BLaER1 (cell line): ENCODE data around the gene PPIL6.

Experiments
- H3K27ac ChIP-seq: shearing (Covaris generic); formaldehyde crosslinking; 2 replicates; pipeline ENCODE4 v1.8.1; 2022
- H3K27me3 ChIP-seq: shearing (Covaris generic); formaldehyde crosslinking; 2 replicates; pipeline ENCODE4 v1.8.1; 2022
- H3K36me3 ChIP-seq: shearing (Covaris generic); formaldehyde crosslinking; 2 replicates; pipeline ENCODE4 v1.8.1; 2022
- H3K4me1 ChIP-seq: shearing (Covaris generic); formaldehyde crosslinking; 2 replicates; pipeline ENCODE4 v1.8.1; 2022
- H3K4me2 ChIP-seq: shearing (Covaris generic); formaldehyde crosslinking; 2 replicates; pipeline ENCODE4 v1.8.1; 2022
- H3K4me3 ChIP-seq: shearing (Covaris generic); formaldehyde crosslinking; 2 replicates; pipeline ENCODE4 v1.8.1; 2022
- H3K9ac ChIP-seq: shearing (Covaris generic); formaldehyde crosslinking; 2 replicates; pipeline ENCODE4 v1.8.1; 2022
- H3K9me3 ChIP-seq: shearing (Covaris generic); formaldehyde crosslinking; 2 replicates; pipeline ENCODE4 v1.8.1; 2022
- H4K20me1 ChIP-seq: shearing (Covaris generic); formaldehyde crosslinking; 2 replicates; pipeline ENCODE4 v1.8.1; 2022
- Cebpa-rat ChIP-seq: shearing (Covaris generic); IDR thresholded peaks from 2 replicates; pipeline ENCODE4 v1.8.1; 2022

PPIL6 gene

DNA sequence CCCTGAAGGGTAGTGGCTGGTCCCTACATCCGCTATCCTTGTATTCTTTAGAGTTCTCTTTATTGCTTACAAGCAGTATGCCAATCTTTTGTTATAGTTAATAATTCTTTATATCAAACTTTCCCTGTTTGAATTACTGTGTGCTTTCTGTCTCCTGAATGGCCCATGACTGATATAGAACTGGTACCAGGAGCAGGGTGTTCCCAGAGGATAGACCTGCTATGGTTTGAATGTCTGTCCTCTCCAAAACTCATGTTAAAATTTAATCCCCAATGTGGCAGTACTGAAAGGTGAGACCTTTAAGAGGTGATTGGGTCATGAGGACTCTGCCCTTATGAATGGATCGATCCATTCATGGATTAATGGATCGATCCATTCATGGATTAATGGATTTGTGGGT is 84.2 kb downstream of the PPIL6 start:
- Histone ChIP-seq H3K4me1 (peaks cover 22% of the 10 kb centered on the region), H3K9ac (no peak overlapping the region), H3K9me3 (peaks cover 52% of the 10 kb centered on the region), H4K20me1 (no peaks in the 10 kb centered on the region), H3K36me3 (peaks cover 71% of the 10 kb centered on the region), H3K27ac (no peak overlapping the region), H3K4me3 (no peak overlapping the region), H3K27me3 (no peaks in the 10 kb centered on the region), H3K4me2 (no peak overlapping the region)
- no peak for TF ChIP-seq Cebpa-rat

DNA sequence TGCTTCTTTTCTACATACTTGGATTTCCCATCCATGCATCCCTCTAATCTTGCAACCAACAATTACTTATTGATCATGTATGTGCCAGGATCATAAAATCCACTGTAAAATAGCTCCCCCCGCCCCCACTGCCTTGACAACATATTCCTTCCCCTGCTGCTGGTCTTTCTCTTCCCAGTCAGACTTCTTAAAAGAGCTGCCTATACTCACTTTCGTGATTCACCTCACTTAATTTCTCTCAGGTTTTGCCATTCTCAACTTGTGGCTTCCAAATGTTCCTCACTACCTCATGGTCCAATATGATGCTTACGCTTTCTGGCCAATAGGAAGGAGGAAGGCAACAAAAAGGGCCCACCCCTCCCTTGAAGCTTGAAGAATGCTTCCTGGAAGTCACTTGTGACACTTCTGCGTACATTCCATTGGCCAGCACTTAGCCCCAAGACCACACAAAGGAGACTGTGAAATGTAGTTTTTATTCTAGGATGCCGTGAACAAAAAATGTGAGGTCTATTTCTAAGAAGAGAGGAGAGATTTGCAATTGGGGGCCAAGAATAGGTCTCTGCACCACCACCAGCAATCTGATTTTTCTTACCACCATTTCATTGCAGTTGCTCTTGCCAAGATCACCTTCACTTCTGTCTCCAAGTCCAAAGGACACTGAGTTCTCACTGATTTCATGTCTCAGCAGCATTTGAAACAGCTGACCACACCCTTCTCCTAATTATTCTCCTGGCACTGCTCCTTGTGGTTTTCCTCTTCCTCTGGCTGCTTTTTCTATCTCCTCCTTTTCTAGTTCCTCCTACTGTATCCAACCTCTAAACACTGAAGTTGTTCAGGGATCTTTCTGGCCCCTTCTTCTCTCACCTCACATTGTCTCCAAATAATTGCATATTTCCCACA is 88.9 kb downstream of the PPIL6 start:
- Histone ChIP-seq H3K4me3 (no peak overlapping the region), H3K27ac (no peak overlapping the region), H4K20me1 (no peaks in the 10 kb centered on the region), H3K9ac (no peak overlapping the region), H3K36me3 (peaks cover 25% of the 10 kb centered on the region), H3K4me2 (peak overlapping the region; percentile 62), H3K27me3 (no peaks in the 10 kb centered on the region), H3K4me1 (peaks cover 23% of the 10 kb centered on the region), H3K9me3 (peaks cover 8% of the 10 kb centered on the region)
- TF ChIP-seq Cebpa-rat: no peak

DNA sequence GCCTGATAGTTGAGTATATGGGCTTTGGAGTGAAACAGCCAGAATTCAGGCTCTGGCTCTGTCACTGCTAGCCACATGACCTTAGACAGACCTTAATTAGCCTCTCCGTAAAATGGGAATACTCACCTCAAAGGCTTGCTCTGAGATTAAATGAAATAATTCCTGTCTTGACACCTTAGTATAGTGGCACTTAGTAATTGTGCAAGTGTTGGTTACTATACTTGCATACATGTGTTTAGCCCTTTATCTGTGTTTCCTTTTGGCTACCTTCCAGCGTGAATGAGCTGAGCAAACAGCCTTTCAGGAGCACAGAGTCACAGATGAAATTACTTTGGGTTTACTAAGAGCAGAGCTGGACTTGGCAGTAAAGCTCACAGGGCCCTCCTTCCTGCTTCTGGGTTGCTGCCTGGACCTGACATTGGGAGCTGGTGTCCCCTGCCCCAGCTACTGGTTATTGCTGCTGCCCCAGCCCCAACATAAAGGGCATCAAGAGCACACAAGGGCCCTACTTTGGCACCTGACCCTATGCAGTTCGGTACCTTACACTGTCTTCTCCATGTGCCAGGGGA is 90.9 kb downstream of the PPIL6 start:
- Histone ChIP-seq H3K9me3 (no peaks in the 10 kb centered on the region), H3K36me3 (peaks cover 10% of the 10 kb centered on the region; the same call in 1 of the 2 replicates), H3K27ac (no peak overlapping the region), H3K27me3 (no peaks in the 10 kb centered on the region), H3K4me1 (peaks cover 28% of the 10 kb centered on the region), H3K4me2 (no peak overlapping the region), H3K4me3 (no peak overlapping the region), H4K20me1 (no peaks in the 10 kb centered on the region), H3K9ac (no peak overlapping the region)
- no peak for TF ChIP-seq Cebpa-rat

DNA sequence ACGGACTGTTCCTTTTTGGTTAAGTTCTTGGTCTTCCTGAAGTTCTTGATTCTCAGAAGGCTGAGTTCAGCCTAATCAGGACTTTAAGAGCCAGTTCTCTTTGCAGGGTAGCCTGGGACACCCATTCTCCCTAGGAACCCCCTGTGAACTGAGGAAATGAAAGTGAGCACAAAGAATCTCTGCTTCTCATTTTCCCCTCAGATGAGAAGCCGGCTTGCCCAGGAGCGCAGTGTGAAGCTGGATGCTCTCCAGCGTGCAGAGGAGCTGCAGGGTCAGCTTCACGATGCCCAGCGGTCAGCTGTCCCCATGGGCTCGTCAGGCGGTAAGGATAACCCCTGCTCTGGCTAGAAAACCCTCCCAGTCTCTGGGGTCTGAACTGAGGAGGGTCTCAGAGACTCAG is 92.2 kb downstream of the PPIL6 start:
- H3K9me3 ChIP-seq: no peaks in the 10 kb centered on the region
- TF ChIP-seq Cebpa-rat: no peak
- no peaks in the 10 kb centered on the region for H3K27me3 ChIP-seq
- H3K27ac ChIP-seq: no peak overlapping the region
- no peak overlapping the region for H3K4me3 ChIP-seq
- peaks cover 28% of the 10 kb centered on the region for H3K4me1 ChIP-seq
- H3K36me3 ChIP-seq: no peaks in the 10 kb centered on the region
- no peak overlapping the region for H3K9ac ChIP-seq
- no peak overlapping the region for H3K4me2 ChIP-seq
- H4K20me1 ChIP-seq: no peaks in the 10 kb centered on the region

DNA sequence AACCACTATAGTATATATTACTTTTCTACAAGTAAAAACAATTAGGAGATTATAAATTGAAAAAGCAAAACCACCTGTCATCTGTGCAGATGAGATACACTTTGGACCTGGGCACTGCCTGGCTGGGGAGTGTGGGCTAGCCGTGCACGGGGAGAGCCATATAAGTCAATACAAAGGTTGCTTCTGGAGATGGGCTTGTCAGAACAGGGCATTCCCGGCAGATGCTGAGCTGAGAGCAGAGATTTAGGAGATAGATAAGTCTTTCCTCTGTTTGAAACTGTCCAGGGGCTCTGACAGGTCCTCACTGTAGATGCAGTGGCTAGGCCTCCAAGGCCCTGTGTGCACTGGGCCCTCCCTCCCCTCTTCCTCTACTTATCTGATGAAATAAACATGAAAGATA is 92.6 kb downstream of the PPIL6 start:
- H3K4me1 ChIP-seq: peaks cover 28% of the 10 kb centered on the region
- H3K9ac ChIP-seq: no peak overlapping the region
- H3K4me2 ChIP-seq: no peak overlapping the region
- no peaks in the 10 kb centered on the region for H3K36me3 ChIP-seq
- H3K27ac ChIP-seq: no peak overlapping the region
- no peak overlapping the region for H3K4me3 ChIP-seq
- no peaks in the 10 kb centered on the region for H3K9me3 ChIP-seq
- H3K27me3 ChIP-seq: no peaks in the 10 kb centered on the region
- no peaks in the 10 kb centered on the region for H4K20me1 ChIP-seq
- no peak for TF ChIP-seq Cebpa-rat

DNA sequence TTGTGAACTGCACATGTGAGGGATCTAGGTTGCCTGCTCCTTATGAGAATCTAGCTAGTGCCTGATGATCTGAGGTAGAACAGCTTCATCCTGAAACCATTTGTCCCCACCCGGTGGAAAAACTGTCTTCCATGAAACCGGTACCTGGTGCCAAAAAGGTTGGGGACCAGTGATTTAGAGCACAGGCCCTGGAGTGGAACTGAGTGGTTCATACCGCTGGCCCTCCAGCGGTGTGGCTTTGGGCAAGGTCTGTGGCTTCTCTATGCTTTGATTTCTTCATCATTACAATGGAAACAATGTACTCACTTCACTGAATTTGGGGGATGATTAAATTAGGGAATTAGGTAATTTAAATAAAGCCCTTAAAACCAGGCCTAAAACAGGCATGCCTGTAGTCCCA is 94.4 kb downstream of the PPIL6 start:
- Histone ChIP-seq H3K4me2 (no peak overlapping the region; the same call in 1 of the 2 replicates), H3K9ac (no peak overlapping the region), H4K20me1 (no peaks in the 10 kb centered on the region), H3K9me3 (no peaks in the 10 kb centered on the region), H3K27me3 (no peaks in the 10 kb centered on the region), H3K27ac (no peak overlapping the region), H3K36me3 (no peaks in the 10 kb centered on the region), H3K4me1 (peaks cover 13% of the 10 kb centered on the region; the same call in 1 of the 2 replicates), H3K4me3 (no peak overlapping the region)
- no peak for TF ChIP-seq Cebpa-rat

DNA sequence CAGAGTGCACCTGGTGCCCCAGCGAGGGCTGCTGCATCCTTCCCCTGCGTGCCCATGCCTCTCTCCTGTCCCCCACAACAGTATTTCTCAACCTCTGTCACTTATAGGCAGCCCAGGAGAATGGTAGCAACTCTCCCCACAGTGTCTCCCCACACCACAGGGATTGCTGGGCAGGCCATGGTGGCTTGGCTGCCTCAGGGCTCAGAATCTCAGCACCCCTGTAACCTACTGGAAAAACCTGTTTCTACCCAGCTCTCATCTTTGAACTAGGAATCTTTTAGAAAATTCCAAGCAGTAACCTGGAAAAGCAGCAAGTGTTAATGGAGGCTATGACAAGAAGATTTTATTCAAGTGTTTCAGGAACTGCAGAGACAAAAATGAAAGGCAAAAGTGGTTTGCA is 96.2 kb downstream of the PPIL6 start:
- H3K27me3 ChIP-seq: no peaks in the 10 kb centered on the region
- peaks cover 15% of the 10 kb centered on the region; the same call in 1 of the 2 replicates for H3K4me1 ChIP-seq
- H3K4me3 ChIP-seq: no peak overlapping the region
- H4K20me1 ChIP-seq: no peaks in the 10 kb centered on the region
- no peak overlapping the region for H3K27ac ChIP-seq
- H3K9me3 ChIP-seq: no peaks in the 10 kb centered on the region
- no peak overlapping the region for H3K9ac ChIP-seq
- TF ChIP-seq Cebpa-rat: no peak
- no peak overlapping the region for H3K4me2 ChIP-seq
- no peaks in the 10 kb centered on the region for H3K36me3 ChIP-seq

DNA sequence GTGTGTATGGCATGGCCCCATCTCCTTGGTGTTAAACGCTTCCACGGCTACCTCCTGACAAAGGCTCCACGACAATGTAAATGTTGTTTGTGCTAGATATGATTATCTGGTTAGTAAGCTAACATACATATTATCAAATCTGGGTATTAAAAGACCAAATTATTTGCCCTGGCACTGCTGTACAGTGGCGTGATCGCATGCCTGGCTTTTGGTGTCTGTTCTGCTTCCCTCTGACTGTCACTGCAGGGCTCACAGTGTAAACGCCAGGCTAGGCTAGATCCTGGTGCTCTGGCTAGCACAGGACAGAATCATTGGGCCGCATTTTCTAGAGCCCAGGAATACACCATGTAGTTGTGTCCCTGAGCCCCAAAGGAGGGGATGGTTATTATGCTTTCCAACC is 96.9 kb downstream of the PPIL6 start:
- Histone ChIP-seq H4K20me1 (no peaks in the 10 kb centered on the region), H3K27me3 (no peaks in the 10 kb centered on the region), H3K9ac (no peak overlapping the region), H3K4me2 (no peak overlapping the region), H3K36me3 (no peaks in the 10 kb centered on the region), H3K27ac (no peak overlapping the region), H3K4me3 (no peak overlapping the region), H3K4me1 (peaks cover 17% of the 10 kb centered on the region), H3K9me3 (no peaks in the 10 kb centered on the region)
- TF ChIP-seq Cebpa-rat: no peak

DNA sequence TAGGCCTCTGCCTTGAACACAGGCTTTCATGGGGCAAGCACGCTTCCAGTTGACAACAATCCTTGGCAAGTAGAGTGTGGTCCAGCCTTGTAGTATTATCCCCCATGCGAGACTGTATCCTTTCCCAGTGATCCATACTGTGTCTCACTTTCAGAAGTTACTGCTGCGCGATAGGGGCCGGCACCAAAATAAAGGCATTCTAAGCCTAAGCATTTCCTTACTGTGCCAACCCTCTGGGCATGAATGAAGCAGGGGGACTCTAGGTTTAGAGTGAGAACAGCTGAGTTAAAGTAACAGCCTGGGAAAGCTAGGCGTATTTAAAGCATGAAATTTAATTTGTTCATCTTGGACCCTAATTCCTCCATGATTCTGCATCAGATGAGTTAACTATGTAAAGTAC is 97.5 kb downstream of the PPIL6 start:
- Histone ChIP-seq H3K4me2 (no peak overlapping the region), H3K27ac (no peak overlapping the region), H3K9me3 (no peaks in the 10 kb centered on the region), H3K4me3 (no peak overlapping the region), H3K27me3 (no peaks in the 10 kb centered on the region), H4K20me1 (no peaks in the 10 kb centered on the region), H3K9ac (no peak overlapping the region), H3K36me3 (no peaks in the 10 kb centered on the region), H3K4me1 (peaks cover 20% of the 10 kb centered on the region)
- no peak for TF ChIP-seq Cebpa-rat

DNA sequence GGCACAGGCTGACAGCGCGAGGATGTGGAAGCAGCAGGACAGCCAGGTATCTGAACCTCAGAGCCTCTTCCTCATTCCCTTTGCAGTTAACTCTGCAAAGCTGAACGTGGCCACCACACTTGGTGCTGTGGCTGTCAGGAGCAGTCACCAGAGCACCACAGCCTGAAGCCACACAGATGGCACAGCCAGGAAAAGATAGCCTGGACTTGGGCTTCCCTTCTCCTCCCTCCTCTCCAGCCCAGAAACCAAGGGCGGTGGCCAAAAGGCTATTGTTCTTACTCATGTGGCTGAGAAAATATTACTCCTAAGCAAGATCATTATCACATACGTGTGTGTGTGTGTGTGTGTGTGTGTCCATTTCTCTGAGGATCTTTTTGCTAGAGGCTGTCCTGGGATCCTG is 97.9 kb downstream of the PPIL6 start:
- H3K4me3 ChIP-seq: no peak overlapping the region
- no peak overlapping the region for H3K4me2 ChIP-seq
- H3K9ac ChIP-seq: no peak overlapping the region
- H3K36me3 ChIP-seq: no peaks in the 10 kb centered on the region
- H3K9me3 ChIP-seq: no peaks in the 10 kb centered on the region
- peaks cover 20% of the 10 kb centered on the region for H3K4me1 ChIP-seq
- TF ChIP-seq Cebpa-rat: no peak
- H3K27ac ChIP-seq: 0 out of 2 replicates have a peak overlapping the region, but pooled peaks have one; percentile 6
- H3K27me3 ChIP-seq: no peaks in the 10 kb centered on the region
- H4K20me1 ChIP-seq: no peaks in the 10 kb centered on the region
